CD4-positive, CD25-positive, alpha-beta regulatory T cell (primary cell): Measurements from ENCODE around the gene KIAA1217. TPM values are rescaled to one million over a fixed set of nuclear protein-coding genes. Genes with fewer than 3 reads are reported as not detected.

Experiments
- ATAC-seq, 2 donors: fragments of 150-1000 bp; cut with Tn5 transposase; one replicate each; pipeline ENCODE4 v1.10.0; 2021; ENCODE audit warnings: low read depth in 2 of 2, moderate number of reproducible peaks in 2 of 2, moderate library complexity in 1 of 2
- DNase-seq, 3 donors: peaks; one replicate each; pipeline versions ENCODE4 v3.0.0 to v3.0.0-alpha.2; 2012 to 2022; ENCODE audit warnings: mixed read lengths in 1 of 3
- H3K27ac ChIP-seq: one replicate; pipeline ENCODE4 v1.7.0; 2013; ENCODE audit warnings: mild to moderate bottlenecking, low read length; ENCODE audit not compliant: insufficient read depth, poor library complexity, severe bottlenecking
- H3K27me3 ChIP-seq: one replicate; pipeline ENCODE4 v1.7.0; 2013; ENCODE audit warnings: low read length; ENCODE audit not compliant: control insufficient read depth, insufficient read depth
- H3K36me3 ChIP-seq: one replicate; pipeline ENCODE4 v1.7.0; 2013; ENCODE audit warnings: mild to moderate bottlenecking, low read length, moderate library complexity; ENCODE audit not compliant: control insufficient read depth, insufficient read depth
- H3K4me1 ChIP-seq: 2 replicates; pipeline ENCODE4 v1.7.0; 2013; ENCODE audit warnings: mild to moderate bottlenecking, low read length; ENCODE audit not compliant: insufficient read depth, control insufficient read depth, poor library complexity, severe bottlenecking
- H3K4me3 ChIP-seq: one replicate; pipeline ENCODE4 v1.7.0; 2013; ENCODE audit warnings: low read depth, mild to moderate bottlenecking, low read length, moderate library complexity
- H3K9me3 ChIP-seq, 2 experiments: 1 replicate in 1 of 2; 2 replicates in 1 of 2; pipeline ENCODE4 v1.7.0; 2013; ENCODE audit warnings: low read length in 2 of 2, mild to moderate bottlenecking in 1 of 2, moderate library complexity in 1 of 2; ENCODE audit not compliant: control insufficient read depth in 2 of 2
- H3K27ac Mint-ChIP-seq, 3 donors: one replicate each; pipeline ENCODE4 v1.8.0; 2020 to 2022; ENCODE audit warnings: mild to moderate bottlenecking in 3 of 3, mixed read lengths in 3 of 3, moderate library complexity in 2 of 3
- H3K27me3 Mint-ChIP-seq: one replicate; pipeline ENCODE4 v1.8.0; 2022; ENCODE audit warnings: mild to moderate bottlenecking, mixed read lengths
- H3K36me3 Mint-ChIP-seq: one replicate; pipeline ENCODE4 v1.8.0; 2020; ENCODE audit warnings: mixed read lengths
- H3K4me1 Mint-ChIP-seq, 4 donors: one replicate each; pipeline ENCODE4 v1.8.0; 2020 to 2022; ENCODE audit warnings: mixed read lengths in 4 of 4, mild to moderate bottlenecking in 1 of 4
- H3K4me3 Mint-ChIP-seq, 4 donors: one replicate each; pipeline ENCODE4 v1.8.0; 2020 to 2022; ENCODE audit warnings: mild to moderate bottlenecking in 4 of 4, mixed read lengths in 4 of 4, moderate library complexity in 3 of 4
- H3K9me3 Mint-ChIP-seq, 7 donors: one replicate each; pipeline ENCODE4 v1.8.0; 2020 to 2022; ENCODE audit warnings: mixed read lengths in 7 of 7, mild to moderate bottlenecking in 3 of 7, moderate library complexity in 2 of 7
- polyA plus RNA-seq, 4 donors: library from polyadenylated mRNA; unstranded; fragments of 300-500 nt; fragmentation: Illumina TruSeq; gene quantifications; one replicate each; pipeline ENCODE4 v1.2.3, GENCODE V29; 2021
- total RNA-seq: library from RNA; stranded (reverse); gene quantifications from one replicate; pipeline ENCODE4 v1.2.3, GENCODE V29; 2022

KIAA1217 gene
- total and polyA plus RNA-seq, 5 donors from 2014 or later, result 0.10 TPM; not detected in 4

- H3K27ac Mint-ChIP-seq, result no peak overlapping the region
Observed at GRCh38 chr10:24370877-24371276, 161.9 kb downstream of the KIAA1217 start.

GRCh38 chr10:24371396-24371795 lies 162.5 kb downstream of the KIAA1217 start:
- Mint-ChIP-seq H3K4me1 (no peaks in the 10 kb centered on the region), H3K36me3 (no peaks in the 10 kb centered on the region), H3K27ac (no peak overlapping the region), H3K9me3 (peaks cover 0 to 8% (median 0%) of the 10 kb centered on the region in 7 donors), H3K27me3 (no peaks in the 10 kb centered on the region), H3K4me3 (no peak overlapping the region)
- ATAC-seq (no peak), DNase-seq (no peak)
- Histone ChIP-seq H3K4me1 (no peaks in the 10 kb centered on the region), H3K27ac (no peak overlapping the region), H3K36me3 (no peaks in the 10 kb centered on the region), H3K9me3 (peaks cover 0 to 2% of the 10 kb centered on the region in 2 experiments), H3K4me3 (no peak overlapping the region), H3K27me3 (no peaks in the 10 kb centered on the region)

More at GRCh38 chr10:24370877-24371276, 161.9 kb downstream of the KIAA1217 start:
- no peak for DNase-seq
- Mint-ChIP-seq H3K27me3 (no peaks in the 10 kb centered on the region), H3K4me3 (no peak overlapping the region), H3K36me3 (no peaks in the 10 kb centered on the region), H3K9me3 (peaks cover 0 to 8% (median 0%) of the 10 kb centered on the region in 7 donors), H3K4me1 (no peaks in the 10 kb centered on the region)
- no peak overlapping the region for H3K27ac ChIP-seq
- H3K4me3 ChIP-seq, result no peak overlapping the region
- H3K36me3 ChIP-seq, result no peaks in the 10 kb centered on the region
- peaks cover 0 to 2% of the 10 kb centered on the region in 2 experiments for H3K9me3 ChIP-seq
- no peaks in the 10 kb centered on the region for H3K4me1 ChIP-seq
- no peak for ATAC-seq
- H3K27me3 ChIP-seq, result no peaks in the 10 kb centered on the region

GRCh38 chr10:24374134-24374915 lies 165.4 kb downstream of the KIAA1217 start:
- DNase-seq (no peak), ATAC-seq (no peak)
- Histone ChIP-seq H3K4me3 (no peak overlapping the region), H3K4me1 (no peaks in the 10 kb centered on the region), H3K9me3 (peaks cover 0 to 2% of the 10 kb centered on the region in 2 experiments), H3K36me3 (no peaks in the 10 kb centered on the region), H3K27ac (no peak overlapping the region), H3K27me3 (no peaks in the 10 kb centered on the region)
- Mint-ChIP-seq H3K4me1 (no peaks in the 10 kb centered on the region), H3K36me3 (no peaks in the 10 kb centered on the region), H3K4me3 (no peak overlapping the region), H3K27ac (no peak overlapping the region), H3K9me3 (peaks cover 0 to 8% (median 1%) of the 10 kb centered on the region in 7 donors), H3K27me3 (no peaks in the 10 kb centered on the region)

GRCh38 chr10:24375510-24375909 lies 166.6 kb downstream of the KIAA1217 start:
- Mint-ChIP-seq H3K27me3 (no peaks in the 10 kb centered on the region), H3K27ac (no peak overlapping the region), H3K4me3 (no peak overlapping the region), H3K9me3 (peaks cover 0 to 8% (median 1%) of the 10 kb centered on the region in 7 donors), H3K36me3 (no peaks in the 10 kb centered on the region), H3K4me1 (no peaks in the 10 kb centered on the region)
- Histone ChIP-seq H3K27me3 (no peaks in the 10 kb centered on the region), H3K4me3 (no peak overlapping the region), H3K36me3 (no peaks in the 10 kb centered on the region), H3K27ac (no peak overlapping the region), H3K9me3 (peaks cover 0 to 2% of the 10 kb centered on the region in 2 experiments), H3K4me1 (no peaks in the 10 kb centered on the region)
- ATAC-seq (no peak), DNase-seq (no peak)

- Histone ChIP-seq H3K36me3 (no peaks in the 10 kb centered on the region), H3K4me1 (no peaks in the 10 kb centered on the region), H3K9me3 (peaks cover 0 to 2% of the 10 kb centered on the region in 2 experiments), H3K4me3 (no peak overlapping the region), H3K27me3 (no peaks in the 10 kb centered on the region), H3K27ac (no peak overlapping the region)
- ATAC-seq (no peak), DNase-seq (no peak)
- H3K27me3 Mint-ChIP-seq, result peaks cover 5% of the 10 kb centered on the region
- peak overlapping the region in 1 of 3 donors; percentile 43 for H3K27ac Mint-ChIP-seq
- peaks cover 0 to 7% (median 1%) of the 10 kb centered on the region in 7 donors for H3K9me3 Mint-ChIP-seq
- peaks cover 0 to under 1% (median 0%) of the 10 kb centered on the region in 4 donors for H3K4me1 Mint-ChIP-seq
- H3K36me3 Mint-ChIP-seq, result no peaks in the 10 kb centered on the region
- H3K4me3 Mint-ChIP-seq, result no peak overlapping the region
Observed at GRCh38 chr10:24376731-24377130, 167.8 kb downstream of the KIAA1217 start.

GRCh38 chr10:24378126-24378920 lies 169.4 kb downstream of the KIAA1217 start:
- Histone ChIP-seq H3K4me3 (no peak overlapping the region), H3K36me3 (no peaks in the 10 kb centered on the region), H3K27me3 (no peaks in the 10 kb centered on the region), H3K4me1 (no peaks in the 10 kb centered on the region), H3K9me3 (peaks cover 0 to 2% of the 10 kb centered on the region in 2 experiments), H3K27ac (no peak overlapping the region)
- H3K4me1 Mint-ChIP-seq, result peaks cover 0 to 4% (median 0%) of the 10 kb centered on the region in 4 donors
- H3K4me3 Mint-ChIP-seq, result no peak overlapping the region
- ATAC-seq (no peak), DNase-seq (no peak)
- H3K36me3 Mint-ChIP-seq, result no peaks in the 10 kb centered on the region
- H3K27ac Mint-ChIP-seq, result no peak overlapping the region
- H3K27me3 Mint-ChIP-seq, result peaks cover 5% of the 10 kb centered on the region
- peaks cover 0 to 3% (median under 1%) of the 10 kb centered on the region in 7 donors for H3K9me3 Mint-ChIP-seq

- Histone ChIP-seq H3K4me1 (no peaks in the 10 kb centered on the region), H3K36me3 (no peaks in the 10 kb centered on the region), H3K27ac (no peak overlapping the region), H3K9me3 (no peaks in the 10 kb centered on the region), H3K27me3 (no peaks in the 10 kb centered on the region), H3K4me3 (no peak overlapping the region)
- Mint-ChIP-seq H3K27ac (no peak overlapping the region), H3K36me3 (no peaks in the 10 kb centered on the region), H3K9me3 (peaks cover 0 to 8% (median 2%) of the 10 kb centered on the region in 7 donors), H3K27me3 (peaks cover 5% of the 10 kb centered on the region), H3K4me3 (no peak overlapping the region), H3K4me1 (peaks cover 0 to 4% (median 0%) of the 10 kb centered on the region in 4 donors)
- no peak for DNase-seq
- no peak for ATAC-seq
Observed at GRCh38 chr10:24381235-24382010, 172.5 kb downstream of the KIAA1217 start.
